GM12878 (cell line): Measurements from ENCODE around the gene ABCA7. TPM values are rescaled to one million over a fixed set of nuclear protein-coding genes. Genes with fewer than 3 reads are reported as not detected.

Experiments used
- ATAC-seq: fragments of 200-7000 bp; cut with Tn5 transposase; 3 replicates; pipeline ENCODE4 v1.9.1; 2020; ENCODE audit warnings: mild to moderate bottlenecking, moderate library complexity
- BruUV-seq: library from RNA; stranded (reverse); fragments of 400-500 nt; replicated peaks from 2 replicates; lab custom pipeline; 2021; lab: Mats Ljungman, UMichigan
- CTCF ChIA-PET: fragments of 300-600 bp; sonication (Branson Sonifier 250); formaldehyde crosslinking; extraction: SDS; loops from one replicate; lab custom pipeline; 2021; ENCODE audit warnings: inconsistent platforms; lab: Yijun Ruan, JAX
- POLR2A ChIA-PET: fragments of 350-600 bp; formaldehyde crosslinking; extraction: SDS; loops from one replicate; lab custom pipeline; 2021; ENCODE audit warnings: inconsistent platforms; lab: Charles Lee
- RAD21 ChIA-PET: fragments of 300-600 bp; sonication (Branson Sonifier 250); formaldehyde crosslinking; loops from one replicate; lab custom pipeline; 2023; ENCODE audit warnings: antibody characterized with exemption; ENCODE audit not compliant: unreplicated experiment; lab: Charles Lee
- SMC1A ChIA-PET: fragments of 300-600 bp; sonication (Branson Sonifier 250); formaldehyde crosslinking; loops from one replicate; lab custom pipeline; 2023; ENCODE audit not compliant: unreplicated experiment, uncharacterized antibody; lab: Charles Lee
- DNase-seq: peaks from one replicate; pipeline ENCODE4 v3.0.0-alpha.2; 2011; ENCODE audit warnings: low read depth, low spot score
- FAIRE-seq: peaks from 3 replicates; lab custom pipeline; 2011; peaks lifted over from hg19 to GRCh38; lab: Jason Lieb, UNC
- H2AFZ ChIP-seq: 2 replicates; pipeline ENCODE4 v1.6.0; 2011; ENCODE audit warnings: low read depth, low read length, control low read depth; ENCODE audit not compliant: control insufficient read depth
- H3K27ac ChIP-seq: 2 replicates; pipeline ENCODE4 v1.5.1; 2011; ENCODE audit warnings: control low read depth; ENCODE audit not compliant: control insufficient read depth, insufficient read depth
- H3K27me3 ChIP-seq, 2 experiments: replicated peaks in 1 of 2; 2 replicates each; pipeline versions ENCODE4 v1.6.0 to v1.6.1; 2011; ENCODE audit warnings: low read length in 1 of 2; ENCODE audit not compliant: control insufficient read depth in 2 of 2, insufficient read depth in 2 of 2
- H3K36me3 ChIP-seq, 2 experiments: 2 replicates each; pipeline ENCODE4 v1.5.1; 2011; ENCODE audit warnings: low read length in 1 of 2; ENCODE audit not compliant: control insufficient read depth in 2 of 2, insufficient read depth in 2 of 2
- H3K4me1 ChIP-seq: 2 replicates; pipeline ENCODE4 v1.6.1; 2011; ENCODE audit warnings: mild to moderate bottlenecking, low read length, moderate library complexity, mixed read lengths; ENCODE audit not compliant: control insufficient read depth, insufficient read depth
- H3K4me2 ChIP-seq: 2 replicates; pipeline ENCODE4 v1.6.0; 2011; ENCODE audit warnings: control low read depth; ENCODE audit not compliant: control insufficient read depth, insufficient read depth
- H3K4me3 ChIP-seq: fragments of 200-600 bp; sonication (generic); 2 replicates; pipeline ENCODE4 v1.5.1; 2016
- H3K79me2 ChIP-seq: 2 replicates; pipeline ENCODE4 v1.6.0; 2011; ENCODE audit warnings: low read length; ENCODE audit not compliant: control insufficient read depth, insufficient read depth
- H3K9ac ChIP-seq: 2 replicates; pipeline ENCODE4 v1.8.0; 2011; ENCODE audit warnings: low read length, control low read depth, mixed read lengths; ENCODE audit not compliant: control insufficient read depth, insufficient read depth
- H3K9me3 ChIP-seq: replicated peaks from 3 replicates; pipeline ENCODE4 v1.5.1; 2011; ENCODE audit warnings: mild to moderate bottlenecking, low read length; ENCODE audit not compliant: control insufficient read depth, insufficient read depth
- H4K20me1 ChIP-seq: 2 replicates; pipeline ENCODE4 v1.6.0; 2011; ENCODE audit not compliant: control insufficient read depth, insufficient read depth
- IKZF1 ChIP-seq: fragments of 450-650 bp; conservative IDR thresholded peaks from 2 replicates; pipeline ENCODE4 v1.6.1; 2017; ENCODE audit warnings: antibody characterized with exemption, mild to moderate bottlenecking
- NRF1 ChIP-seq: conservative IDR thresholded peaks from 2 replicates; pipeline ENCODE4 v1.6.1; 2011; ENCODE audit warnings: mild to moderate bottlenecking, low read depth, low read length, improper control_type of control experiment
- STAT3 ChIP-seq: IDR thresholded peaks from 2 replicates; pipeline ENCODE4 v1.6.1; 2011; ENCODE audit warnings: low read depth, low read length, improper control_type of control experiment
- USF1 ChIP-seq: IDR thresholded peaks from 2 replicates; pipeline ENCODE4 v1.6.1; 2011; ENCODE audit warnings: borderline replicate concordance, low read depth, mild to moderate bottlenecking, moderate library complexity, mixed read lengths, low read length; ENCODE audit not compliant: insufficient read depth; ENCODE audit errors: extremely low read length
- WGBS: methylation state at CpG from one replicate; pipeline ENCODE4 v1.1.6; 2016; ENCODE audit warnings: low lambda C conversion rate; ENCODE audit not compliant: insufficient replicate concordance, insufficient coverage; ENCODE audit errors: missing lambda C conversion rate; 5-methylcytosine and 5-hydroxymethylcytosine counted together
- in situ Hi-C: fragments of 300-500 bp; cut with MboI; formaldehyde crosslinking; loops from 9 replicates; pipeline ENCODE4 v1.14.3; 2018; ENCODE audit warnings: mixed read lengths
- intact Hi-C: fragments of 100-400 bp; cut with micrococcal nuclease; formaldehyde crosslinking; loops from one replicate; pipeline ENCODE4 v1.14.2; 2022; ENCODE audit not compliant: unreplicated experiment
- polyA plus RNA-seq, 11 experiments: library from polyadenylated mRNA; depleted of rRNA in 4 of 11; unstranded in 6 of 11; stranded (reverse) in 5 of 11; fragments of >200 nt; fragmentation: Nextera tagmentation in 4 of 11; fragmentation: Illumina TruSeq in 1 of 11; extraction: Ambion mirVana in 4 of 11; extraction: Trizol in 1 of 11; gene quantifications; 1 replicate in 1 of 11; 2 replicates in 10 of 11; pipeline versions ENCODE4 v1.2.1 to v1.2.3, GENCODE V29; 2011 to 2016; ENCODE audit warnings: inconsistent platforms in 2 of 11, missing spikeins in 2 of 11, low read depth in 1 of 11
- total RNA-seq, 4 experiments: library from RNA; depleted of rRNA in 3 of 4; stranded (reverse); fragments of >200 nt in 3 of 4; fragmentation: Illumina TruSeq in 1 of 4; extraction: Trizol in 1 of 4; gene quantifications; 2 replicates each; pipeline versions ENCODE4 v1.2.1 to v1.2.3, GENCODE V29; 2013 to 2021
- TF ChIP-seq, protein P1 (sequence below): fragments of 150-350 bp; IDR thresholded peaks from 2 replicates; pipeline ENCODE4 v1.6.1; 2014; ENCODE audit warnings: mild to moderate bottlenecking, low read depth, low read length

ABCA7 gene
- total and polyA plus RNA-seq, 10 of the 15 experiments (the other 5 are each of a cell fraction or from before 2014, with no cell fraction given) = 1.0 to 49.5 (median 14.8) TPM

GRCh38 chr19:992670-993055, 47.2 kb upstream of the ABCA7 start:
- Histone ChIP-seq H3K27ac (no peak overlapping the region), H3K4me3 (no peak overlapping the region), H3K79me2 (no peaks in the 10 kb centered on the region), H4K20me1 (no peaks in the 10 kb centered on the region), H3K9ac (no peak overlapping the region), H2AFZ (no peak overlapping the region), H3K4me1 (no peaks in the 10 kb centered on the region; the same call in 1 of the 2 replicates), H3K27me3 (no peaks in the 10 kb centered on the region), H3K4me2 (no peak overlapping the region), H3K36me3 (peaks cover 4 to 15% of the 10 kb centered on the region in 2 experiments; a peak in 3 of 4 replicates), H3K9me3 (no peaks in the 10 kb centered on the region)
- 92% methylated on average over 12 of the region's 13 CpGs for WGBS
- CTCF ChIA-PET = interaction anchor here (0.5 kb wide), 1 partner anchor 222 kb away, joined by 3 read pairs; no protein-coding TSS in a partner anchor
- in situ Hi-C loops = no loop called here
- RAD21 ChIA-PET = no interaction called here
- BruUV-seq = no TSS peak
- FAIRE-seq (no peak), DNase-seq (no peak), ATAC-seq (no peak)
- intact Hi-C loops = no loop called here
- POLR2A ChIA-PET = no interaction called here
- TF ChIP-seq STAT3 (no peak), IKZF1 (no peak), USF1 (no peak), NRF1 (no peak)
- TF ChIP-seq, protein P1, sequence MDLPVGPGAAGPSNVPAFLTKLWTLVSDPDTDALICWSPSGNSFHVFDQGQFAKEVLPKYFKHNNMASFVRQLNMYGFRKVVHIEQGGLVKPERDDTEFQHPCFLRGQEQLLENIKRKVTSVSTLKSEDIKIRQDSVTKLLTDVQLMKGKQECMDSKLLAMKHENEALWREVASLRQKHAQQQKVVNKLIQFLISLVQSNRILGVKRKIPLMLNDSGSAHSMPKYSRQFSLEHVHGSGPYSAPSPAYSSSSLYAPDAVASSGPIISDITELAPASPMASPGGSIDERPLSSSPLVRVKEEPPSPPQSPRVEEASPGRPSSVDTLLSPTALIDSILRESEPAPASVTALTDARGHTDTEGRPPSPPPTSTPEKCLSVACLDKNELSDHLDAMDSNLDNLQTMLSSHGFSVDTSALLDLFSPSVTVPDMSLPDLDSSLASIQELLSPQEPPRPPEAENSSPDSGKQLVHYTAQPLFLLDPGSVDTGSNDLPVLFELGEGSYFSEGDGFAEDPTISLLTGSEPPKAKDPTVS = no peak
- SMC1A ChIA-PET = no interaction called here
